ENCODE data around the gene ANKH.

The ANKH gene

GRCh38 chr5:14713476-14714390 is 157.8 kb downstream of the ANKH start:
- DNase-seq (ENCODE audit: low spot score): no peak

- DNase-seq (ENCODE audit: low spot score): no peak
These were observed 158.9 kb downstream of the ANKH start for GRCh38 chr5:14712666-14713065.

GRCh38 chr5:14712131-14712530 is 159.4 kb downstream of the ANKH start:
- no peak for DNase-seq (ENCODE audit: low spot score)

DNA sequence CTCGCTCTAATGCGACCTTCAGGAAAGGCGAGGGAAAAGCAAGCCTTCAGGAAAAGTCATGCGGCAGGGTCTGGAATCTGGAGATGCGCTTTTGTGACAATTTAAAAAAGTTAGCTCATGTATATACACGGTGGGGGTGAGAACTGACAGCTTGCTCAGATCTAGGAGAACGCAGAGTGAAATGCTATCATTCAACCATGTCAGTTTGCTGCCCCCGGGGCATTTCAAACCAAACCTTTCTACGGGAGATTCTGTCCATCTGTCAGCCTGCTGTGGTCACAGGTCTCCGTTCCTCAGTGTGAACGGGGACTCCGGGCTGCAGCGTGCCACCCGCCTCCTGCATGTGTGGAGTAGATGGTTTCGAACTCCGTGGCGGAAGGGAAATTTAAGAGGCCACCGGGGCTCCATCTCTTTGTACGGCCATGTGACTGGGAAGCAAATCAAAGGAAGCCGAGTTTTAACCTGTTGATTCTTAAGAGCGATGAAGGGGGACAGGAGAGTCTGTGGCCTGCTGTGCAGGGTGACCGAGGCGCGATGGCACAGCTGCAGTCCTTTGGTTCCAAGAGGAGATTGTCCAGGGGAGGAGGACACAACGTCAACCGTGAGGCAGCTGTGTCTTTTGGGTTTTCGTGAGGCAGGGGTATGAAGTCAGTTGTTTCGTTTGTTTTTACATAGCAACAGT is 161.1 kb downstream of the ANKH start:
- DNase-seq (ENCODE audit: low spot score): no peak

DNA sequence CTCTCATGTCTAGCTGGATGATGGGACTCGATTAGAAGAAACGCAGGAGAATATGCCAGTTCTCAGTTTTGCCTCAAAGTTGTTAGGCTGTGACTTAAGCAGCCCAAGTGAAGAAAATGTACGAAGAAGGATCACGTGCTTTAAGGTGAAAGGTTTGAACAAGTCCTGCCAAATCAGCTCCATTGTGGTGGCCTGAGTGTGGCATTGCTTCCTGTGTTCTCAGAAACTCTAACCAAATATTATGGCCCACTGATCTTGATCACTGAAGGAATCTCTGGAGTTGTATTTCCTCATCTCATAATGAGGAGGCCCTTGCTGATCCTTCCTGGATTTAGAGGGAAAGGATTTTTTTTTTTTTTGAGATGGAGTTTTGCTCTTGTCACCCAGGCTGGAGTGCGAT is 163.0 kb downstream of the ANKH start:
- DNase-seq (ENCODE audit: low spot score): no peak

DNA sequence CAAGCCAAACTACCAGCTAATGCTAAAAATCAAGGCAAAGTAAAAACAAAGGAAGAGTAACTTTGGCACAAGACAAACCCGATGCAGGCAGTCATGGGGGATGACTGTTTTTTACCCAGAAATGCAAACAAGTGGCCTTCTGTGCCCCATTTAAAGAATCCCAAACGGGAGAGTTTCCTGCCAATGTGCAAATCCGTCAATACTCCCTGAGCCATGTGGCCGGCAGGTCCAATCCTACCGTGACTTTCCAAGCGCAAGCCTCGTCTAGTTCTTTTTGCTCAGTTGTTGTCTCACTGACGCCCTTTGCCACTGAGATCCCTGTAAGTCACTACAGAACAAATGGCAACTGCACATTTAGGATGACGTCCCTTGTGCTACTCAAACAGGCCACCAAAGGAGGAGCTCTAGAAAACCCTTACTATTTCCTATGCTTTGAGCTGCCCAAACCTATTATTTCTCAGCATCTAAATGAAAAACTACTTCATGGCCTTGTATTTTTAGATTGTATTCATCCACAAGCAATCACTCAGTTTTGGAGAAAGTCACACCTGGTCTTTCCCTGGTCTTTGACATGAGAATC is 163.7 kb downstream of the ANKH start:
- DNase-seq (ENCODE audit: low spot score): no peak

- no peak for DNase-seq (ENCODE audit: low spot score)
These were observed 165.0 kb downstream of the ANKH start for GRCh38 chr5:14706615-14707021.

GRCh38 chr5:14705556-14705955 is 166.0 kb downstream of the ANKH start:
- no peak for DNase-seq (ENCODE audit: low spot score)

- DNase-seq (ENCODE audit: low spot score): no peak
These were observed 169.2 kb downstream of the ANKH start for GRCh38 chr5:14702238-14702839.

- no peak for DNase-seq (ENCODE audit: low spot score)
These were observed 170.0 kb downstream of the ANKH start for GRCh38 chr5:14701556-14701955.

DNA sequence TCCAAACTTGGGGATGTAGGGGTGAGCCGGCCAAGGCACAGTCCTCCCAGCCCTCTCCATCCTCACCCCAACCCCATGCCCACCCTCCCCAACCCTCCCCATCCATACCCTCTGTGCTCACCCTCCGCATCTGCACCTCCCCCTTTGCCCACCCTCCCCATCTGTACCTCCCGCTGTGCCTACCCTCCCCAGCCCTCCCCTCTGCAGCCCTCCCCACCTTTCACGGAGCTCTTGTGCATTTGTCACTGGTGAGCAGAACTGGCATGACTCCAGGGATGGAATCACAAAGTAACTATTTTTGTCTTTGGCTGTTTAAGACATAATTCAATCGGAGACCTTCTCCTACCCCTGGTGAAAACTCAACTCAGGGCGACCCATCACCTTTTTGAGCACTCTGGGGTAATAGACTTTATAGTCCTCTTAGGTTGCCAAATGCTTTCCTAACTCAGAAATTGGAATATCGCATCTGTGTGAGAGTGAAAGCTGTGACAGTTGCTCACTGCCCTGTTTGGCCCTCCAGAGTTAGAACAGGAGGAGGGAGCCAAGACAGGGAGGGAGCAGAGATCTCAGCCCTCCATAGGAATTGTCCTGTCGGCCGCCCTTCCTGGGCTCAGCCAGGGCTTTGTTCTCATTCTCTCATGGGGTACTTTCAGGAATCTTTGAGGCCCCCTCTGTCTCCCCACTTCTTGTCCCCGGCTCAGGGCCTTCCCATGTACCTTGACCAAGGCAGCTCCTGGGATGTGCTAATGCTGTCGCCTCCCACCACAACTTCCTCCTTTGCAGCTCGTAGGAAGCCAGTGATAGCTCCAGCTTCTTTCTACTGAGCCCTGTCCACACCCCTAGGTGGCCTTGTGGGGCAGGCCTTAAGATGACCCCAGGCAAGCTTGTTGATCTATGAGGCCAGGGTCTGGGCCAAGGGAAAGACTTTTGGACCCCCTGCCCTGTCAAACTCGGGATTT is 170.8 kb downstream of the ANKH start:
- DNase-seq (ENCODE audit: low spot score): no peak

GRCh38 chr5:14699807-14700400 is 171.7 kb downstream of the ANKH start:
- DNase-seq (ENCODE audit: low spot score): no peak

GRCh38 chr5:14699159-14699558 is 172.4 kb downstream of the ANKH start:
- DNase-seq (ENCODE audit: low spot score): no peak

DNA sequence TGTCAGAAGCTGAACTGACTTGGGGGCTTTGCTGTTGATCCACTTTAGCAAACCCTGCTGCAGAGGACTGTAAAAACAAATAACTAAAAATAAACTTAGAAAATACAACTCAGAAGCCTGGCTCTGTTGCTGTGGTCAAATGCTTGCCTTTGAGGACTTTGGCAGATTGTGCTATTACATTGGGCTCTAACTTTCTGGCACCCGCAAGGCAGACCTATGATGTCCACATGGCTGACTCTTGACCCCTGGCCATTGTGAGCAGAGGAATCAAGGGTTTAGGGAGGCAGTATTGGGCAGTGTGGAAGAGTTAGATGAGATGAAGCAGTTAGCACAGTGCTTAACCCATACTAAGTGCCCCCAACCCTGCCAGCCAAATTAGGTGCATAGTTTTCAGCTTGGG is 173.1 kb downstream of the ANKH start:
- no peak for DNase-seq (ENCODE audit: low spot score)

GRCh38 chr5:14696851-14697250 is 174.7 kb downstream of the ANKH start:
- no peak for DNase-seq (ENCODE audit: low spot score)

DNA sequence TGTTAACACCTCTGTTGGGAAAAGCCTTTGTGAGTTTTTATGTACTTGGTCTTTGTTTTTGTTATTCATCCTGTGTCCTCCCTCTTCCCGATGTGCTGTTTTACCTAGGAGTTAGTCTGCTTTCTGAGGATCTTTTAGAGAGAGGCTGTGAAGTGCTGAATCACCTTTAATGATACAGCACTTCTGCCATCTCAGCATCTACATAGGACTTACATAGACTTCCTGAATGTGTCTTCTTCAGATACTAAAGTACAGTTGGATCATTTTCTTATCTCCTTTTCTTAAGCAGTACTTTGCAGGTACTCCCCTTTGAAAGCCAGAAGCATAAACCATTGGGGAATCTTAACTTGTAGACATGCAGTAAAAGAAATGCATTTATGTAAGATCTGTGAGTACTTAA is 175.5 kb downstream of the ANKH start:
- DNase-seq (ENCODE audit: low spot score): no peak

GRCh38 chr5:14695152-14695551 is 176.4 kb downstream of the ANKH start:
- DNase-seq (ENCODE audit: low spot score): no peak

- no peak for DNase-seq (ENCODE audit: low spot score)
These were observed 178.5 kb downstream of the ANKH start for GRCh38 chr5:14693070-14693469.

DNA sequence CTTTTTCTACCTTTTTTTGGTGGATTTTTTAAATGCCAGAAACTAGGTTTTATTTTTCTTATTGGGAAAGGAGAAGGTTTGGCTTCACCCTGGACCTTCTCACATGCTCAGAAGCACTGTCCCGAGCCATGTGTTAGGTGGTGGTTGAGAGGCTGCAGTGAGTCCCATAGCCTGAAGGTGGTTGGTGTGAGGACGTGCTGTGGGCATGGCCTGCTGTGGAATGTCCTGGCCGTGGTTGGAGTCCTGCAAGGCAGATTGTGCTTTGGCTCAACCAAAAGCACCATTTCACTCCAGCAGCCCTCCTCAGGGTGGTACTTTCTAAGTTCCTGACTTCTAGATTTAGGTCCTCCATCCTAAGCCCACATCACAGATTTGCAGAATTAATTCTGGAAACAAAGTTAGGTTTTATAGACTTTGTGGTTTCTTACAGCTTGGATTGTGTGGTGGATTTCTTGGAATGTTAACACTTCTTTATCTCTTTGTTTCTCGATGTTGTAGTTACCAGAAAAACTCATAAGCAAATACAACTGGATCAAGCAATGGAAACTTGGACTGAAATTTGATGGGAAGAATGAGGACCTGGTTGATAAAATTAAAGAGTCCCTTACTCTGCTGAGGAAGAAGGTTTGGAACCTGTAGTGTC is 184.4 kb downstream of the ANKH start:
- DNase-seq (ENCODE audit: low spot score): no peak

GRCh38 chr5:14686517-14686916 is 185.1 kb downstream of the ANKH start:
- DNase-seq (ENCODE audit: low spot score): no peak

DNA sequence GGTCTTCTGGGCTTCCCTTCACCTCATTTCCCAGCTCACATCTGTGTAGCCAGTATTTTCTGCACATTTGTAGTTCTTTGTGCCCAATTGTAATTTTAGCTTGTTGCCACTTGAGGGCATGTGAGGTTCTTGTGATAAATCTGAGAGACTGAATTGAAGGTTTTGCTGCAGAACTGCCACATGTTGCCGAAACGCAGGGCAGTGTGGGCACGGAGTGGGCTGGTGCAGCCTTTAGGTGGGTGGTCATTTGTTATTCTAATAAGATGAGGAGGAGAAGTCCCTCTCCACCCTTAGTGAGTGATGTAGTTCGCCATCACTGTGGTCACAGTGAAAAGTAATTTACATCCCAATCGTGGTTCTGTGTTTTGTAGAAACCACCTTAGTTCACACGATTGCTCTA is 185.8 kb downstream of the ANKH start:
- peak; percentile 80 for DNase-seq (ENCODE audit: low spot score)
